HEK293 (cell line): Measurements from ENCODE around the gene GNAQ.

Experiments used
- CTCF ChIP-seq: fragments of 450-650 bp; formaldehyde crosslinking; IDR thresholded peaks from 2 replicates; pipeline ENCODE4 v1.5.1; 2016; ENCODE audit warnings: missing biosample characterization, missing genetic modification characterization
- PRDM10 ChIP-seq: fragments of 450-650 bp; formaldehyde crosslinking; IDR thresholded peaks from 2 replicates; pipeline ENCODE4 v1.5.1; 2016; ENCODE audit warnings: missing biosample characterization, missing genetic modification characterization
- TCF7L2 ChIP-seq: IDR thresholded peaks from 2 replicates; pipeline ENCODE4 v1.6.1; 2011; ENCODE audit warnings: low read depth, mild to moderate bottlenecking, inconsistent platforms, low read length, moderate library complexity, borderline replicate concordance
- ZNF280D ChIP-seq: fragments of 450-650 bp; formaldehyde crosslinking; IDR thresholded peaks from 2 replicates; pipeline ENCODE4 v1.5.1; 2016; ENCODE audit warnings: missing biosample characterization, missing genetic modification characterization
- ZNF513 ChIP-seq: fragments of 450-650 bp; IDR thresholded peaks from 2 replicates; pipeline ENCODE4 v1.5.1; 2018; ENCODE audit warnings: missing biosample characterization, missing genetic modification characterization

GRCh38 chr9:78073722-78074121, 42.1 kb upstream of the GNAQ start:
- TF ChIP-seq ZNF513 (tag by site-specific recombination) (no peak), PRDM10 (tag by site-specific recombination) (no peak), CTCF (tag by site-specific recombination) (no peak), TCF7L2 (no peak), ZNF280D (tag by site-specific recombination) (no peak)
